H54 (cell line): Measurements from ENCODE around the gene PPME1.
A peak's percentile ranks its signal among the peaks of the same experiment; 100 is the strongest.

ENCODE experiments used
- DNase-seq: peaks from one replicate; pipeline ENCODE4 v3.0.0; 2011; ENCODE audit warnings: low spot score, mixed read lengths; ENCODE audit not compliant: insufficient read length
- FAIRE-seq: peaks from 3 replicates; lab custom pipeline; 2011; peaks lifted over from hg19 to GRCh38; lab: Jason Lieb, UNC
- POLR2A ChIP-seq: IDR thresholded peaks from 2 replicates; pipeline ENCODE4 v1.6.1; 2011; ENCODE audit warnings: low read depth, mild to moderate bottlenecking, low read length

The PPME1 gene

DNA sequence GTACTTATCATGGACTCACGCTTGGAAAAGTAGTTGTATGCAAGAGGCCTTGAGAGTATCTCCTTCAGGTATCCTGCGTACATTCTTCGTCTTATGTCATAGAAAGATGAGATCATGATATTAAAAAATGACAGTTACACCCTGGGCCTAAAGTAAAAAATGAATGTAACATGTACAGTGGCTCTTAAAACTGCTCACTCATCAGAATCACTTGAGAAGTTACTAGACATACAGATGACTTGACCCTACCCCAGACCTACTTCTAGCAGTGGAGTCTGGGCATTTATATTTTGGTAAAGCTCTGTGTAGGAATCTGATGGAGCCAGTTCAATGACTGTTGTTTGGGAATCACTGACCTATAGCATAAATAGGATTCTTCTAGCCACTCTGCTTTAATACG lies 54.5 kb downstream of the PPME1 start:
- no peak for TF ChIP-seq POLR2A
- DNase-seq, result no peak
- FAIRE-seq, result no peak

DNA sequence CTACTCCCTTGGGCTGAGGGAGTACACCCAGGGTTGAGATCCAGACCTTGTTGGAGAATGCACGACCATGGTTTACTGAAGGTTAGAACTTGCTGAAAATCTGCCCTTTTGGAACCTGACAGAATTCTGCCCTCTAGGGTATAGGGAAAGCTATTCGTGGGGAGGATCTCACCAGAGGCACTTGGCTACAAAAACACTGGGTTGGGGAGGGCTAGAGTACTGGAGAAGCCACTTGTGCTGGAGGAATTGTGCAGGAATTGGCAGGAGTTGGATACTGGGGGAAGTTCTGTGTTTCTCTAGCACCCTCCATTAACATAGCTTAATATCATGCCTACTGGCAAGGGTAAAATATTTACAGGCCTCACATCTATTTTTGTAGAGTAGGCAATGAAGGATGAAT lies 55.8 kb downstream of the PPME1 start:
- no peak for FAIRE-seq
- no peak for DNase-seq
- TF ChIP-seq POLR2A, result no peak

DNA sequence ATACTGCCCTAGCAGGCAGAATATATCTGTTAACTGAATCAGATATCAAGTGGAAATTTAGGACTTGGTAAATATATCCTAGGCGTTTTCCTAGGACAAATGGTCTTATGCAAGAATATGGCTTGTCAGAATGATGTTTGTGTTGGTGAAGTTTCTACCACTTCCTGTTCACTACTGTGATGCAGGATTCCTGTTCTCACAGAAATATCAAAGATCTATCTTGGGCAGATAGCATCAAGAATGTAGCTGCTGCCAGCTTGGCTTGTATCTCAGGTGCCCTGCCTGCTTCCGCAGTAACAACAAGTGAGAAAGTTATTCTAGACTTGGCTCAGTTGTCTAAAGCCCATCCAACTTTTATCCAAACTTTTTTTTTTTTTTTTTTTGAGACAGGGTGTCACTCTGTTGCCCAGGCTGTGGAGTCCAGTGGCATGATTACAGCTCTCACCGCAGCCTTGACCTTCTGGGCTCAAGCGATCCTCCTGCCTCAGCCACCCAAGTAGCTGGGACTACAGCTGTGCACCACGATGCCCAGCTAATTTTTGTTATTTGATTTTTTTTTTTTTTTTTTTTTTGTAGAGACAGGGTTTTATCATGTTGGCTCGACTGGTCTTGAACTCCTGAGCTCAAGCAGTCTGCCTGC lies 61.3 kb downstream of the PPME1 start:
- DNase-seq, result no peak
- no peak for TF ChIP-seq POLR2A
- FAIRE-seq, result no peak

DNA sequence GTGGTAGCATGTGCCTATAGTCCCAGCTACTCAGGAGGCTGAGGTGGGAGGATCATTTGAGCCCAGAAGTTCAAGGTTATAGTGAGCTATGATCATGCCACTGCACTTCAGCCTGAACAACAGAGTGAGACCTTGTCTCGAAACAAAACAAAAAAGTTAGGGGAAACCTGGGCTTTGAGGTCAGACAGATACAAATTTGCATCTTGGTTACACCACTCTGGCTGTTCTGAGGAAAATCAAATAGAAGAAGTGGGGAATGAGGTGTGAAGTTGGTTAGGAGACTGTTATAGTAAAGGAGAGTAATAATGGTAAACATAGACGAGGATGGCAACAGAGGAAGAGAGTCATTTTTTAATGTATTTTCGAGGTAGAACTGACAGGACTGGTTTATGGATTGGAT lies 62.6 kb downstream of the PPME1 start:
- no peak for FAIRE-seq
- no peak for DNase-seq
- TF ChIP-seq POLR2A, result no peak

DNA sequence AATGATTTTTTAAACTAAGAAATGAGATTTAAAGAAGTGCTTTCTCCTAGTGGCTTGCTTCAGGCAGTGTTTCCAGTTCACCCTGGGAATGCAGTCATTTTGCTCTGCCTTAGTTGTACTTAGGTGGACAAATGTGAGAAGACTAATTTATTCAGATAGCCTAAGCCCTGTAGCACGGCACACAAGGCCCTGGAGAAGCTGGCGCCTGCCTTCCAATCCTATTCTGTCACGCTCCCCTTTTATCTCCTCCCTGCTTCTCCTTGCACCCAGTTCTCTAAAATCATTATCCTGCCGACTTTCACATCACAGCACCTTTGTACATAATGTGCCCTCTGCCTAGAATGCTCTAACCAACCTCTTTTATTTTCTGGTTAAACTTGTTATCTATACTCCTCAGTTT lies 64.0 kb downstream of the PPME1 start:
- no peak for TF ChIP-seq POLR2A
- FAIRE-seq (no peak), DNase-seq (no peak)

DNA sequence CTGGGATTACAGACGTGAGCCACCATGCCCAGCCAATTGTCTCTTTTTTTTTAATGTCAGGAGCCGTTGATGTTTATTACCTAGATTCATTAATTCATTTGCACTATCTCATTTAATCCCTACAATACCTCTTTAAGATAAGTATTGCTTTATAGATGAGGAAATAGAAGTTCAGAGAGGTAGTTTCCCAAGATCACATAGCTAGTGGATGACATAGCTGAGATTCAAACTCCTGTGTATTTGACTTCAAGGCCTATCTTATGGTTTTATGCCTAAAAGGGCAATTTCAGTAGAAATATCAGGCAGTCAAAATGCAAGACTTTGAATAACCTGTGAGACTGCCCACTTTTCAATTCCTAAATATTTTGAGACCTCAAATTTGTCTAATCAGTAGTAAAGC lies 66.5 kb downstream of the PPME1 start:
- FAIRE-seq (no peak), DNase-seq (no peak)
- no peak for TF ChIP-seq POLR2A

DNA sequence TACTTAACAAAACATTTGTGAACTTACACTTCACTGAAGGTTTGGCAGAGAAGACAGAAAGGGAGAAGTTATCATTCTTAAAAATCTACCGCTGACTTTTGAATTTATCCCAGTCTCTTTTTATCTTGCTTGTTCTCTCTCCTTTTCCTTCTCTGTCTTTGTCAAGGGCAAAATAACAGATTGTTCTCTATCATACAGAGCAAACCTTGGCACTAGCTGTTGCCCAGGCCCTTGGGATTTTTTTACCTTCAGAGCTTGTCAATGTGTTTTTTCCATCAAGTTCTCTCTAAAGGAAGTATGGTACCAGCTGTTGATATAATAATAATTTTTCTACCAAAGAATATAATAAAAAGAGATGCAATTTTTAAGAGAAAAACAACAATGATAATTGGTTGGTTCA lies 67.2 kb downstream of the PPME1 start:
- TF ChIP-seq POLR2A, result no peak
- FAIRE-seq (no peak), DNase-seq (no peak)

DNA sequence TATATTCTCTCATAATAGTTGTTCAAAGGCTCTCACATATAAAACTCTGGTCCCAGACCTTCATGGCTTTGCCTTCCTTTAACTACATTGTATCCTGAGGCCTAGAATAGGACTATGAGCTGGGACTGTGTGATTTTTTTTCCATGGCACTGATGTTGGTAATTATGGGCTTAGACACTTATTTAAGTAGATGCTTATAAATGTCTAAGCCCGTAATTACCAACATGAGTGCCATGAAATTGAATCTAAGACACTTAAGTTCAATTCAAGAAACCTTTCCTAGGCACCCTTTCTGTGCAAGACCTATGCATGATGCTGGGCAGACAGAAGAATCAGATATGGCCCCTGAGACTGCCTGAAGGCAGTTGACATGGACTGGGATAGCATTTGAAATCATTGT lies 77.4 kb downstream of the PPME1 start:
- no peak for FAIRE-seq
- TF ChIP-seq POLR2A, result no peak
- DNase-seq, result no peak

DNA sequence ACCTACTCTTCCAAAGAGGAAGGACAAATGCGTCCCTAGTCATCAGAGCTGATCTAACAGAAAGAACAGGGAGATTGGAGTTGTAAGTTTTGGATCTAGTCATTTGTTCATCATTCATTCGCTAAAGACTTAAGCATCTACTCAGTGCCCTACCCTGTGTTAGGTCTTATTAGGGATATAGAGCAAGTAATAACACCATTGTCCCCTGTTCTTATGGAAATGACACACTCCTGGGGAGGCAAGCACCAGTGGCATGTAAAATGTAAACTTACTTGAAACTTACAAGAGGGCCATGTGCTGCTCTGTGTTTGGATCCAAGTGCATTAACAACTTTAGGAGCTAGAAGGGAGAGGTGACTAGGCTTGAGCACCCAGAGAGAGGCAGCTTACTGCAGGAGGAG lies 78.4 kb downstream of the PPME1 start:
- FAIRE-seq (no peak), DNase-seq (no peak)
- TF ChIP-seq POLR2A, result no peak

DNA sequence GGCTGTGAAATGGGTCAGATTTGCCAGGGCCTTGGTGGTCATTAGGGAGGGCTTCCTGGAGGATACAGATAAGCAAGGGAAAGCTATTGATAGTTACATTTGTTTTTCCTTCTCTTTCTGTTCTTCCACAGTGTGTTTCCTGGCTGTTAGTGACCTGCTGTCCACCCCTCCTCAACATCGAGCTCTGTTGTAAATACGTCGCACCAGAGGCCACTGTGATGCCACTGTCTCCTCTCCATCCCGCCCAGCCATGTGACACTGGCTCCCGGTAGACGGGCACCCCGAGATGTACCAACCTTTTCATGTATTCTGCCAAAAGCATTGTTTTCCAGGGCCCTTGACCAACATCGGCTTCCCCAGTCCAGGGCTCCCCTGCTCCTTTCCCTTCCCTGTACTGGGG lies 82.3 kb downstream of the PPME1 start:
- no peak for TF ChIP-seq POLR2A
- FAIRE-seq, result no peak
- DNase-seq, result no peak

DNA sequence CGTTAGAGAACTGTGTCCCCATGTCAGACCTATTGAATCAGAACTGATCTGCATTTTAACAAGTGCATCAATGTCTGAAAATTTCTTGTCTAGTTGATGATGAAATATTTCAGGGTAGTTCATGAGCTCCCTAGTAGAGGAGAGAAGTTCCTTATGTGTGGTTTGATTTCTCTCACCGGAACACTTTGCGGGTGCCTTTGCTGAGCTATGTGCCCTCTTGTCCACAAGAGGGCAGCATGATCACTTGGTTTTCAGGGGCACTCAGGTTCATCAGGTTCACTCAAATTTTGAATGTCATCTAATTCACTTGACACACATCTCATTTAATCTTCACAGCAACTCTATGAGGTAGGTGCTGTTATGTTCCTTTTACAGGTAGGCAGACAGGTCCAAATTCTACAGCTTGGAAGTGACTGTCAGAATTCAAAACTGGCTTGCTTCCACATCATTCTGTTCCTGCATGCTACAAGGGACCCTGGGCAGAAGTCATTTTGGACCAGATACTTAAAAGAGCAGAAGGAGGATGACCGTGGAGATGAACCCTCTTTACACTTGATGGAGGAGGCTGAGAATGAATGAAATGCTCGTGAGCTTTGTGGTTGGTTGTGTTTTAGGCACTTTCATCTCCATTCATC lies 84.8 kb downstream of the PPME1 start:
- DNase-seq (peak; percentile 44), FAIRE-seq (no peak)
- TF ChIP-seq POLR2A, result no peak

DNA sequence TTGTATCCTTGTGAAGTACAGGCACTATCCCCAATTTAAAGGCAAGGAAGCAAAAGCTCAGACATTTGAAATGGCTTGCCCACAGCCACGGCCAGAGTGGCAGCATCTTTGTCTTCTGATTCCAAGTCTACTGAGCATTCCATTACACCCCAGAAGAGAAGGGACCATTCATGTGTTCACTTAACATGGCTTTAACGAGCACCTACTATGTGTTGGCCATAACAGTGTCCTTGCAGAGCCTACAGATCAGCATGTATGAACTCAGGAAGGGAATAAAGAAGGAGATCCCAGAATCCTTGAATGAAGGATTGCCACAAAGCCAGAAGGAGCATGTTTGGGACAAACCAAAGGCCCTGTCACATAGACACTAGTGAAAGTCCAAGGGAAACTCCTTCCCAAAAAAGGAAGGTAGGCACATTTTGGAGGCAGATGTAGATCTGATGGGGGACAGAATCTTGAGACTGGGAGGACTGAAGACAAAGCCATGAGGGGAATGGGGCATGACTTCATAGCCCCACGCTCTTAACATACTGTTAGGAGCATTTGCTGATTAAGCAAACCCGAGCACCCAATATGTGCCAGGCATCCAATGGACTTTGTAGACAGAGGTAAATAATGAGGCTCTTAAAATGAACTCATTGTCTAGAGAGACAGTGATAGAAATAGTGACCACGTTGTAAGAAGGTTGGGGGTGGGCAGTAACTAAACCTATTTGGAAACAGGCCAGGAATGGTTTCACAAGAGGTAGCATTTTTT lies 85.5 kb downstream of the PPME1 start:
- FAIRE-seq, result no peak

DNA sequence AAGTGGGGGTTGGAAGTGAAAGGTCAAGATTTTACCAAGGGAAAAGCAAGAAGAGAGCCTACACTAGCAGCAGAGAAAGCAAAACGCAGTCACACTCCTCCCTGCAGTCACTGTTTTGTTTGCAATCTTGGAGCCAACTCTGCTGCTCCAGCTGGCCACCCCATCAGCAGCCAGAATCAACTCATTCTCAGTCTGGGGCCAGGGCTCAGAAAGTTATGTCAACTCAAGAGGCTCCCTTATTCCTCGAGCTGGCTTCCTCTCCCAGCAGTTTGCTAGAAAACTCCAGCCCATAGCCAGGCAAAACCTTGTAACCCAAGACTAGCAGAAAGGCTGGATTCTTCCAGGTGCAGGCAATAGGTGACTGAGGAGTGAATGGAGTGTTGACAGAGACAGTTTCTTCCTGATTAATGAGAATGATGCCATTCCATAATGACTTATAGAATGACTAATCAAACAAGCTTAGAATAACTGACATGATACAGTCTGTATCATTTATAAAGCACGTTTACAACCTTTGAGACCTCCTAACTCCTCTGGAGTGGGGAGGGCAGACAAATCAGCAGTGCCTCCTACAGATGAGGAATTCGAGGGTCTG lies 87.0 kb downstream of the PPME1 start:
- no peak for TF ChIP-seq POLR2A
- DNase-seq, result no peak
- FAIRE-seq, result no peak

More for the DNA sequence above, 85.5 kb downstream of the PPME1 start:
- DNase-seq, result no peak
- TF ChIP-seq POLR2A, result no peak

DNA sequence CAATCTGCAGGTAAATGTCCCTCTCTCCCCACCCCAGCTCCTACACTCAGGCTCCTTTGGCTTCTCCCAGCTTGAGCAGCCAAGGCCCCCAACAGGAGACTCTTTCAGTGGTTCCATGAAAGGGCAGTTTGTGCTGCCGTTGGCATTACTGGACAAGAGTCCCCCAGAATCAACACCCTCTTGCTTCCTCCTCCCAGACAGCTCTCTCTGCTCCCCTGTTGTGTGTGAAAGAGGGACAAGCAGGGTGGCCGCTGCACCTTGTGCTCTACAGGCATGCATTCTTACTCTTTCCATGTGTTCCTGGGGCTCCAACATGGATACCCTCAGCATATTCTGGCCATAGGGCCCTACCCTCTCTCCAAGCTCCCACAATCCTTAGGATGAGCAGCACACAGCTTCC lies 91.6 kb downstream of the PPME1 start:
- no peak for DNase-seq
- FAIRE-seq, result no peak

More for the DNA sequence above, 91.6 kb downstream of the PPME1 start:
- TF ChIP-seq POLR2A, result no peak
